ENCODE data around the gene FAP. TPM values are rescaled to one million over a fixed set of nuclear protein-coding genes. Genes with fewer than 3 reads are reported as not detected.

The FAP gene, protein sequence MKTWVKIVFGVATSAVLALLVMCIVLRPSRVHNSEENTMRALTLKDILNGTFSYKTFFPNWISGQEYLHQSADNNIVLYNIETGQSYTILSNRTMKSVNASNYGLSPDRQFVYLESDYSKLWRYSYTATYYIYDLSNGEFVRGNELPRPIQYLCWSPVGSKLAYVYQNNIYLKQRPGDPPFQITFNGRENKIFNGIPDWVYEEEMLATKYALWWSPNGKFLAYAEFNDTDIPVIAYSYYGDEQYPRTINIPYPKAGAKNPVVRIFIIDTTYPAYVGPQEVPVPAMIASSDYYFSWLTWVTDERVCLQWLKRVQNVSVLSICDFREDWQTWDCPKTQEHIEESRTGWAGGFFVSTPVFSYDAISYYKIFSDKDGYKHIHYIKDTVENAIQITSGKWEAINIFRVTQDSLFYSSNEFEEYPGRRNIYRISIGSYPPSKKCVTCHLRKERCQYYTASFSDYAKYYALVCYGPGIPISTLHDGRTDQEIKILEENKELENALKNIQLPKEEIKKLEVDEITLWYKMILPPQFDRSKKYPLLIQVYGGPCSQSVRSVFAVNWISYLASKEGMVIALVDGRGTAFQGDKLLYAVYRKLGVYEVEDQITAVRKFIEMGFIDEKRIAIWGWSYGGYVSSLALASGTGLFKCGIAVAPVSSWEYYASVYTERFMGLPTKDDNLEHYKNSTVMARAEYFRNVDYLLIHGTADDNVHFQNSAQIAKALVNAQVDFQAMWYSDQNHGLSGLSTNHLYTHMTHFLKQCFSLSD
- 10 to 100 TPM in 2 of 4 donors, 1 to 10 TPM in 2; 4.6 to 14.0 (median 11.1) TPM for total RNA-seq

DNA sequence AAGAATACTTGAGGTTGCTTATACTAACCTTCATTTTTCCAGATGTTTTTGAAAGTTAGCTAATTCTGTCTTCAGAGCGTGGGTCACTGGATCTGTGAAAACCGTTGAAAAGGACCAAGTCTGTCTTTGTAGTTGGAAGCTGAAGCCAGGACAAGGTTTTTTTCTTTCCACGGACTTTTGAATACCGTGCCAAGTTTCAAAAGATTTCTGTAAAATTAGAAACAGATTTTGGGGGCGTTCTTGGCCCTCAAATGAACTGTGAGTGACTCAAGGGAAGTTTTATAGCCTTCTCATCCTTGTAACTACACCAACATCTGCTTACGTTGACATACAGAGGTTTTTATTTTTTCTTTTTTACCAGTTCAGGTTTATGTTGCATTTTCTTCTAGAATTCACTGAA is at the start of gene FAP:
Gene FAP, minus strand, starts transcription at position 152 of the 400 bp plus-strand sequence. Its CDS starts 118 bp downstream, at position 34.
- Histone ChIP-seq H3K4me1 (peaks cover 4 to 37% (median 13%) of the 10 kb centered on the region in 3 donors), H3K36me3 (no peaks in the 10 kb centered on the region), H3K4me3 (peak within 1 kb of the TSS; percentile 26 to 29), H3K9me3 (no peaks in the 10 kb centered on the region), H3K27ac (peak within 1 kb of the TSS; percentile 66 to 75 (median 71)), H3K27me3 (no peaks in the 10 kb centered on the region)
- WGBS, 2 donors (ENCODE audit: low coverage in 1 of 2) = 7 to 12% methylated on average over 6 of the region's 6 CpGs
- ATAC-seq = no peak
- TF ChIP-seq, protein P1, sequence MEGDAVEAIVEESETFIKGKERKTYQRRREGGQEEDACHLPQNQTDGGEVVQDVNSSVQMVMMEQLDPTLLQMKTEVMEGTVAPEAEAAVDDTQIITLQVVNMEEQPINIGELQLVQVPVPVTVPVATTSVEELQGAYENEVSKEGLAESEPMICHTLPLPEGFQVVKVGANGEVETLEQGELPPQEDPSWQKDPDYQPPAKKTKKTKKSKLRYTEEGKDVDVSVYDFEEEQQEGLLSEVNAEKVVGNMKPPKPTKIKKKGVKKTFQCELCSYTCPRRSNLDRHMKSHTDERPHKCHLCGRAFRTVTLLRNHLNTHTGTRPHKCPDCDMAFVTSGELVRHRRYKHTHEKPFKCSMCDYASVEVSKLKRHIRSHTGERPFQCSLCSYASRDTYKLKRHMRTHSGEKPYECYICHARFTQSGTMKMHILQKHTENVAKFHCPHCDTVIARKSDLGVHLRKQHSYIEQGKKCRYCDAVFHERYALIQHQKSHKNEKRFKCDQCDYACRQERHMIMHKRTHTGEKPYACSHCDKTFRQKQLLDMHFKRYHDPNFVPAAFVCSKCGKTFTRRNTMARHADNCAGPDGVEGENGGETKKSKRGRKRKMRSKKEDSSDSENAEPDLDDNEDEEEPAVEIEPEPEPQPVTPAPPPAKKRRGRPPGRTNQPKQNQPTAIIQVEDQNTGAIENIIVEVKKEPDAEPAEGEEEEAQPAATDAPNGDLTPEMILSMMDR (IDR thresholded peaks at IDR 0.05) = no peak
- TF ChIP-seq EP300 (IDR thresholded peaks at IDR 0.05) = no peak
- no peak for TF ChIP-seq POLR2AphosphoS5 (IDR thresholded peaks at IDR 0.05)
- TF ChIP-seq POLR2A (IDR thresholded peaks at IDR 0.05) = no peak

DNA sequence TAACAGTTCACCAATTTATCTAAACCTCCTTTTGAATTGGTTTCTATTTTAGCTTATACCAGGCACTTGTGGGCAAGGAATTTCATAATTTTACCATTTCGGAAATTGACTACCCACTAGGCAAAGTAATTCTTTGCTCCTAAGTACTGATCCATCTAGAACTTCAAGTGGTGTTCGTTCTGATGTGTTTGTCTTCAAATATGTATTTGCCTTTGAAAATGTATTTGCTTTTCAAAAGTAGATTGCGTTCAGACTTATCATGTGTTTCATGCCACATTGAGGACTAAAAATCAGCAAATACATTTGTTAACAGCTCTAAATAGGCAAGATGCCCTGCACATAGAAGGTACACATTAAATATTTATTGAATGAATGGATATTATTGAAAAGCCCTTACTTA is 48.5 kb upstream of the FAP start:
- Histone ChIP-seq H3K9me3 (no peaks in the 10 kb centered on the region), H3K27ac (no peak overlapping the region), H3K36me3 (peaks cover 0 to 18% of the 10 kb centered on the region in 2 donors), H3K4me3 (no peak overlapping the region), H3K4me1 (peaks cover 0 to 27% (median 8%) of the 10 kb centered on the region in 3 donors), H3K27me3 (no peaks in the 10 kb centered on the region)
- ATAC-seq = no peak
- WGBS, 2 donors (ENCODE audit: low coverage in 1 of 2) = 89 to 96% methylated on average over 3 of the region's 3 CpGs
- no peak for TF ChIP-seq POLR2A (IDR thresholded peaks at IDR 0.05)
- TF ChIP-seq EP300 (IDR thresholded peaks at IDR 0.05) = no peak
- TF ChIP-seq, protein P1 (IDR thresholded peaks at IDR 0.05) = no peak
- TF ChIP-seq POLR2AphosphoS5 (IDR thresholded peaks at IDR 0.05) = no peak

DNA sequence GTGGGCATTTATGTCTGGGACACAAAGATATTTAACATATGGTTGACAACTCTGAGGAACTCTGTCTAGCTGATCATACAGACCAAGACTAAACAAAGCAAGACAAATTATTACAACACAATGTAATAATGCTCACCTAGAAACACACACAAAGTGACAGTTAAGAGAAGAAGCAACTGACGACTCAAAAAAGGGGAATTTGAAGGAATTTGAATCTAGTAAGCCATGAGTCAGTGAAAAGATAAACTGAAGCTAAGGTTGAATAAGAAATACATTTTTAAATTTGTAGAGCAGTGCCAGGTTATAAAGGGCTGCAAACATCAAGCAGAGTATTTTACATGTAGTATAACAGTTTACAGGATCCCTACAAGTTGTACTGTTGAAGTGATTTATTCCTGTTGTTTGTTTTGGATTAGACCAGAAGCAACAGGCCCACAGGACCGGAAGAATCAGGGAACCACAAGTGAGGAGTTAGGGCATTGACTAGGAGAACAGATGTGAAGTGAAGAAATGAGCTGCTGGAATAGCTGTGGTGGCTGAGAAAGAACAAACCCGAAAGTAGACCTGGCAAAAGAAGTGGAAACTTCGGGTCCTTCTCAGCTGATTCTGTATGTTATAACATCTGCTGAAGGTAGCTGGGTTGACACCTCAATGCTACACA is 39.6 kb upstream of the FAP start:
- Histone ChIP-seq H3K27me3 (no peaks in the 10 kb centered on the region), H3K9me3 (no peaks in the 10 kb centered on the region), H3K36me3 (peaks cover 0 to 76% of the 10 kb centered on the region in 2 donors), H3K4me1 (peaks cover 0 to 10% (median 0%) of the 10 kb centered on the region in 3 donors), H3K27ac (no peak overlapping the region), H3K4me3 (no peak overlapping the region)
- WGBS, 2 donors (ENCODE audit: low coverage in 1 of 2) = 43 to 58% methylated on average over 3 to 4 of the region's 4 CpGs
- TF ChIP-seq, protein P1 (IDR thresholded peaks at IDR 0.05) = no peak
- no peak for TF ChIP-seq POLR2AphosphoS5 (IDR thresholded peaks at IDR 0.05)
- TF ChIP-seq POLR2A (IDR thresholded peaks at IDR 0.05) = no peak
- no peak for ATAC-seq

DNA sequence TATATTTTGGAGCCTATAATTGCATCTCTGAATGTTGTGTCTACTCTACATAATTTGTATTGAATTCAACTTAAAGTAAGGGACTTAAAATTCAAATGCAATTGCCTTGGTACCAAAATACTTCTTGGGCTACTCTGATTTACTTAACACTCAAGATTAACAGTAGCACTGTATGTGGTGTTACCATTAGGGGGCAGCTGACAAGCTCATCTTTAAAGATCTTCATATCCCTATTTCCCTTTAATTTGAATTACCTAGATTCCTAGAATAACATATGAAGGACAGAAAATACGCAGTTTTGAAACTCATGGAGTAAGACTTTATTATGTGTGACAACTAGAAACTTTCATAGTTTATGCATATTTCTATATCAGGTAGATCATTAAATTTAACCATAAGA is 37.4 kb upstream of the FAP start:
- 100% methylated on average over 1 of the region's 1 CpG for WGBS, 2 donors (ENCODE audit: low coverage in 1 of 2)
- peaks cover 0 to 10% (median 0%) of the 10 kb centered on the region in 3 donors for H3K4me1 ChIP-seq
- H3K4me3 ChIP-seq = no peak overlapping the region
- H3K27me3 ChIP-seq = no peaks in the 10 kb centered on the region
- peaks cover 0 to 72% of the 10 kb centered on the region in 2 donors for H3K36me3 ChIP-seq
- no peaks in the 10 kb centered on the region for H3K9me3 ChIP-seq
- TF ChIP-seq POLR2A (IDR thresholded peaks at IDR 0.05) = no peak
- no peak for TF ChIP-seq POLR2AphosphoS5 (IDR thresholded peaks at IDR 0.05)
- TF ChIP-seq, protein P1 (IDR thresholded peaks at IDR 0.05) = no peak
- no peak for TF ChIP-seq EP300 (IDR thresholded peaks at IDR 0.05)
- H3K27ac ChIP-seq = no peak overlapping the region
- ATAC-seq = no peak

Data from gastroesophageal sphincter (tissue), 4 donors.